ENCODE data around the gene PPM1H. TPM values are rescaled to one million over a fixed set of nuclear protein-coding genes. Genes with fewer than 3 reads are reported as not detected.
A peak's percentile ranks its signal among the peaks of the same experiment; 100 is the strongest.

Gene PPM1H
- total RNA-seq, 1 donor from 2014 or later: 0.79 TPM

DNA sequence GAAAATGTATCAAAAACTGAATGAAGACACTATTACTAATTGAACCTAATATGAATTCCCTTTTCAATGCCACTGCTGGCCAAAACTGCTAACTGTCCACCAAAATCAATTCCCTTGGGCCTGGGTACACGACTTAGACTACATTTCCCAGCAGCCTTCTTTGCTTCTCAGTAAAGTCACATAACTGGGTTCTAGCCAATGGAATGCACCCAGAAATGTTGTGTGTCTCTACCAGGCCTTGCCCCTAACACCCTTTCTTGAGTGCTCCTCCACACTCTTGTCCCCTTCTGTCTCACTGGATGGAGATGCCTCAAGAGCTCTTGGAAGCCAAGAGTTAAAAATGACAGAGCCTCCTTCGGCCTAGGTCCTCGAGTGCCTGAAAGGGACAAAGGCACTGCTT lies 156.8 kb downstream of the PPM1H start:
- TF ChIP-seq, protein P1, sequence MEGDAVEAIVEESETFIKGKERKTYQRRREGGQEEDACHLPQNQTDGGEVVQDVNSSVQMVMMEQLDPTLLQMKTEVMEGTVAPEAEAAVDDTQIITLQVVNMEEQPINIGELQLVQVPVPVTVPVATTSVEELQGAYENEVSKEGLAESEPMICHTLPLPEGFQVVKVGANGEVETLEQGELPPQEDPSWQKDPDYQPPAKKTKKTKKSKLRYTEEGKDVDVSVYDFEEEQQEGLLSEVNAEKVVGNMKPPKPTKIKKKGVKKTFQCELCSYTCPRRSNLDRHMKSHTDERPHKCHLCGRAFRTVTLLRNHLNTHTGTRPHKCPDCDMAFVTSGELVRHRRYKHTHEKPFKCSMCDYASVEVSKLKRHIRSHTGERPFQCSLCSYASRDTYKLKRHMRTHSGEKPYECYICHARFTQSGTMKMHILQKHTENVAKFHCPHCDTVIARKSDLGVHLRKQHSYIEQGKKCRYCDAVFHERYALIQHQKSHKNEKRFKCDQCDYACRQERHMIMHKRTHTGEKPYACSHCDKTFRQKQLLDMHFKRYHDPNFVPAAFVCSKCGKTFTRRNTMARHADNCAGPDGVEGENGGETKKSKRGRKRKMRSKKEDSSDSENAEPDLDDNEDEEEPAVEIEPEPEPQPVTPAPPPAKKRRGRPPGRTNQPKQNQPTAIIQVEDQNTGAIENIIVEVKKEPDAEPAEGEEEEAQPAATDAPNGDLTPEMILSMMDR (IDR thresholded peaks at IDR 0.05; ENCODE audit: insufficient read depth, low read length, severe bottlenecking): no peak
- DNase-seq (ENCODE audit: low read depth) (no peak), FAIRE-seq (no peak)

DNA sequence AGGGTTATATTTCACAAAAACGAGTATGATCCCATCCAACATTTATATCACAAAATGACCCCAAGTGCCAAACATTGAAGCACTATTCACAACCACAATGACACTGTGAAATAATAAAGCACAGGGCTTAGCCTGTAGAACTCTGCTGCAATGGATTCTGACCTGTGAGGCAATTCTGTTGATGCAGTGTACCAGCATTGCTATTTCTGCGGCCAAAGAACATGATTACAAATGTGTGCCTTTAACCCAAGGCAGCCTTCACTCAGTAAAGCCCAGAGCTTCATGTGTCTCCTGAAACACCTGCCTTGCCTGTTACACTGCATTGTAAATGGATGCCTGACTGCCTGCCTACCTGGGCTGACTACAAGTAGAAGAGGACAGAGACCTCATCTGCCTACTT lies 158.0 kb downstream of the PPM1H start:
- Histone ChIP-seq H3K4me3 (ENCODE audit: low read depth, low read length) (no peak overlapping the region), H3K36me3 (ENCODE audit: control insufficient read depth, insufficient read depth, low read length) (no peaks in the 10 kb centered on the region), H3K27me3 (ENCODE audit: control insufficient read depth, insufficient read depth, low read length) (no peaks in the 10 kb centered on the region)
- FAIRE-seq: no peak
- no peak for DNase-seq (ENCODE audit: low read depth)
- TF ChIP-seq, protein P1 (IDR thresholded peaks at IDR 0.05; ENCODE audit: insufficient read depth, low read length, severe bottlenecking): no peak

More for the DNA sequence above, 156.8 kb downstream of the PPM1H start:
- H3K27me3 ChIP-seq (ENCODE audit: control insufficient read depth, insufficient read depth, low read length): no peaks in the 10 kb centered on the region
- no peaks in the 10 kb centered on the region for H3K36me3 ChIP-seq (ENCODE audit: control insufficient read depth, insufficient read depth, low read length)
- H3K4me3 ChIP-seq (ENCODE audit: low read depth, low read length): no peak overlapping the region

DNA sequence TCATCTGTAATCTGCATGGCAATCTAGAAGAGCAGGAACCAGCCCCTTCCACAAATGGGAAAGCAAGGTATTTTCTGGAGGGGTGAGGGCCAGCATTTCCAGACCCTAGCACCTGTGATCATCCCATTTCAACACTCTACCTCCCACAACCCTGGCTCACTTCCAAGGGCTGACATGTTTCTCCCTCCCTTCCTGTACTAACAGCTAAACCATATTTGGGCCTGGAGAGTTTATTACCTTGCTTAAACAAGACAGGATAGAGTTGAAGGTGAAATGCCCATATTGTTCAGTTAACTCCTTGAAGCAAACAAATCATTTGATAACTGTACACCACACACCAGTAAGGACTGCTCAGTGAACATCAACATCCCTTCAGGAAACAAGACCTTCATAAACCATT lies 158.4 kb downstream of the PPM1H start:
- Histone ChIP-seq H3K27me3 (ENCODE audit: control insufficient read depth, insufficient read depth, low read length) (no peaks in the 10 kb centered on the region), H3K4me3 (ENCODE audit: low read depth, low read length) (no peak overlapping the region), H3K36me3 (ENCODE audit: control insufficient read depth, insufficient read depth, low read length) (no peaks in the 10 kb centered on the region)
- DNase-seq (ENCODE audit: low read depth) (peak; percentile 33), FAIRE-seq (no peak)
- TF ChIP-seq, protein P1 (IDR thresholded peaks at IDR 0.05; ENCODE audit: insufficient read depth, low read length, severe bottlenecking): no peak

DNA sequence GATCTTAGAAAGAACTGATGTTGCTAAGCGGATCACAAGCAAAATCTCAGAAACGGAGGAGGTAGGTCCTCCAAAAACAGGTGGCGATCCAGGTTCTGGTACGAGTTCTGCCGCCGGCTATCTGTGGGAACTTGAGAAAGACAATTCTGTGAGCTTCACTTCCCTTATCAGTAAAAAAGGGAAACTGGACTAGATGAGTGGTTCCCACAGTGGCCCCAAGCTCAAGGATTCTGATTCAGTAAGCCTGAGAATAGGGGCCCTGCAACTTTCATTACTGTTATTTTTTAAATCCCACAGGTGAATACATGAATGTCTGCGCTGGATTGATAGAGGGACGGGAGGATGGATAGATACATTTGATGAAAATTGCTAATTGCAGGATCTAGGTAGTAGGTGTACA lies 160.2 kb downstream of the PPM1H start:
- no peak for DNase-seq (ENCODE audit: low read depth)
- TF ChIP-seq, protein P1 (IDR thresholded peaks at IDR 0.05; ENCODE audit: insufficient read depth, low read length, severe bottlenecking): no peak
- H3K36me3 ChIP-seq (ENCODE audit: control insufficient read depth, insufficient read depth, low read length): no peaks in the 10 kb centered on the region
- H3K27me3 ChIP-seq (ENCODE audit: control insufficient read depth, insufficient read depth, low read length): no peaks in the 10 kb centered on the region
- no peak for FAIRE-seq
- H3K4me3 ChIP-seq (ENCODE audit: low read depth, low read length): no peak overlapping the region

DNA sequence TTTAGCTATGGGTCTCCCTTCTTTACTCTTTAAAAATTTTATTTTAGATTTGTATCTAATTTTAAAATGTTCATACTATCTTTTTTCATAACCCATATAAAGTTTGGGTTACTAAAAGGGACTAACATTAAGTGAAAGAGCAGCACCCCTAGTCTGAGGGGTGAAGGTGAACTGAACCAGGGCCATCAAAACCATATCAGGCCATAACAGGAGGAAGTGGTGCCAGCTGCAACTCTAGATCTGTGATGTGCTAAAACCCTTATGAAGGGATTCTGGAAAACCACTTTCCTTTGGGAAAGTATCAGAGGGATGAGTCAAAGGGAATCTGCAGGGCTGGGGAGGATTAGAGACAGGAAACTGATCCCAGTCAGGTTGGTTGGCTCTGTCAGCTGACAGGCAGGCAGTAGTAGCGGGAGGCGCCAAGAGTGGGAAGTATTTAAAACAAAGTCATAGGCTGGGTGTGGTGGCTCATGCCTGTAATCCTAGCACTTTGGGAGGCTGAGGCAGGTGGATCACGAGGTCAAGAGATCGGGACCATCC lies 162.5 kb downstream of the PPM1H start:
- Histone ChIP-seq H3K36me3 (ENCODE audit: control insufficient read depth, insufficient read depth, low read length) (no peaks in the 10 kb centered on the region), H3K27me3 (ENCODE audit: control insufficient read depth, insufficient read depth, low read length) (no peaks in the 10 kb centered on the region), H3K4me3 (ENCODE audit: low read depth, low read length) (no peak overlapping the region)
- TF ChIP-seq, protein P1 (IDR thresholded peaks at IDR 0.05; ENCODE audit: insufficient read depth, low read length, severe bottlenecking): no peak
- DNase-seq (ENCODE audit: low read depth): peak; percentile 42
- no peak for FAIRE-seq

DNA sequence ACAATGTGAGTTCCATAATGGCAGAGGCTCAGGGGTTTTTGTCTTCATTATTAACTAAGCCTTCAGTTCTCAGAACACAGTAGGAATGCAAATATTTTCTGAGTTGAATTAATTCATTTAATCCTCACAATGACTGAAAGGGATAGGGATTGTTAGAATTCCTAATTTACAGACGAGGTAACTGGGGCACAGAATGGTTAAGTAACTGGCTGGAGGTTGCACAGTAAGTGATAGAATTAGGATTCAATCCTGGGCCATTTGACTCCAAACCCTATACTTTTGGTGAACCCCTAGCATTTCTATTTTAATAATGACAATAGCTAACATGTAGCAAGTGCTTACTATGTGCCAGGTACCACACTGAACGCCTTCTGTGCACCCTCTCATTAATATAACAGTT lies 163.1 kb downstream of the PPM1H start:
- Histone ChIP-seq H3K27me3 (ENCODE audit: control insufficient read depth, insufficient read depth, low read length) (no peaks in the 10 kb centered on the region), H3K4me3 (ENCODE audit: low read depth, low read length) (no peak overlapping the region), H3K36me3 (ENCODE audit: control insufficient read depth, insufficient read depth, low read length) (no peaks in the 10 kb centered on the region)
- TF ChIP-seq, protein P1 (IDR thresholded peaks at IDR 0.05; ENCODE audit: insufficient read depth, low read length, severe bottlenecking): no peak
- DNase-seq (ENCODE audit: low read depth) (no peak), FAIRE-seq (no peak)
